GM18502 (cell line): ENCODE data around the gene ADCK2.
A peak's percentile ranks its signal among the peaks of the same experiment; 100 is the strongest.
"Not testable (repeated sequence)": the region's sequence is repeated elsewhere in the genome, so short reads cannot be mapped to it uniquely, and the experiment has no call there.

Source experiments
- ATAC-seq: cut with Tn5 transposase; IDR thresholded peaks from one replicate; pipeline ENCODE4 v1.9.1; 2021; ENCODE audit warnings: mild to moderate bottlenecking; ENCODE audit not compliant: unreplicated experiment, poor library complexity

The ADCK2 gene

GRCh38 chr7:140689199-140690152 lies 16.7 kb downstream of the ADCK2 start:
- ATAC-seq: no peak

DNA sequence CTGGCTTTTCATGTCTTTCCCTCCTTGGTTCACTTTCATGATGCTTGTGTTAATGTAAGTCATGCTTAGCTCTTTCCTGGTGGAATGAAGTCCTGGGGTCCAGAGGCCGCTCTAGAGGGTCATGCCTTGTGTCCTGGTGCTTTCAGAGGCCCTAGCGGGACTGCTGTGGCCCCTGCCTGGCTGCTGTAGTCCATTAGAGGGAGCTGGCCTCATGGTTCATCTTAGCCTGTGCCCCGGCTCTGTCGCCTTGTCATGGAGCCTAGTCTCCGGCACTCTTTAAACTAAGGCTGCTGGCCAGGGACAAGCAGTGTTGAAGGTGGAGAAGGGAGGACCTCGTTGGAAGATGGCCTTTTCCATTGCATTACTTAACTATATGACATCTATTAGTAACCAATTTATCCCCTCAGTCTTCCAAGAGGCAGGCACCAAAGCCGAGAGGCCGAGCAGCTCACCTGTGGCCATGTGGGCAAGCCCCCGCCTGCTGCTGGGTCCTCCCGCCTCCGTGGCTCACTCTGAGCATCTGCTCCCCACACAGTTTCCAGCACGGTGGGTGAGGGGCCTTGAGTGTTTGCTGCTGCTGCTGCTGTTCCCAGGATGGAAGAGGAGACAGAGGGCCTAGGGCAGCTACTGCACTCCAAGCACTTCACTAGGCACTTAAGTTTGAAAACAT lies 18.8 kb downstream of the ADCK2 start:
- no peak for ATAC-seq

DNA sequence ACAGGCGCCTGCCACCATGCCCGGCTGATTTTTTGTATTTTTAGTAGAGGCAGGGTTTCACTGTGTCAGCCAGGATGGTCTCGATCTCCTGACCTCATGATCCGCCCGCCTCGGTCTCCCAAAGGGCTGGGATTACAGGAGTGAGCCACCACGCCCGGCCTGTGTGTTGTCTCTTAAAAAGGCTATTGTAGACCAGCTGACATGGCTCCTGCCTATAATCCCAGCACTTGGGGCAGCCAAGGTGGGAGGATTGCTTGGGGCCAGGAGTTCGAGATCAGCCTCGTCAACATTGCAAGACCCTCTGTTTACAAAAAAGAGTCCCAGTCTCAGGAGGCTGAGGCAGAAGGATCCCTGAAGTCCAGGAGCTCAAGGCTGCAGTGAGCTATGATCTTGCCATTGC lies 21.1 kb downstream of the ADCK2 start:
- not testable (repeated sequence) for ATAC-seq

DNA sequence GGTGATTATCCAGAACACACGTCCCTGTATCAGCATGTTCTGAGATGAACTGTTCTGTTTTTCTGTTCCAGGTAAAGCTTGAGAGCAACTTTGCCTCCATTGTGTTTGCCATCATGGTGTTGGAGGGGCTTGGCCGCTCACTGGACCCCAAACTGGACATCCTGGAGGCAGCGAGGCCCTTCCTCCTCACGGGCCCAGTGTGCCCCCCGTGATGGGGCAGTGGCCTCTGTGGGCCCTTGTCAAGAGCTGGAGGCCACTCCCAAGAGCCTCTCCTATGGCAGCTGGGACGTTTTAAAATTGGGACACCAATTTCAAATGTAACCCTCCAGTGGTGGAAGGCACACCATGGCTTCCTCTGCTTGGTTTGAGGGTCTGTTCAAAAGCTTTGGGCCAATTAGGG lies 21.8 kb downstream of the ADCK2 start:
- ATAC-seq: no peak

DNA sequence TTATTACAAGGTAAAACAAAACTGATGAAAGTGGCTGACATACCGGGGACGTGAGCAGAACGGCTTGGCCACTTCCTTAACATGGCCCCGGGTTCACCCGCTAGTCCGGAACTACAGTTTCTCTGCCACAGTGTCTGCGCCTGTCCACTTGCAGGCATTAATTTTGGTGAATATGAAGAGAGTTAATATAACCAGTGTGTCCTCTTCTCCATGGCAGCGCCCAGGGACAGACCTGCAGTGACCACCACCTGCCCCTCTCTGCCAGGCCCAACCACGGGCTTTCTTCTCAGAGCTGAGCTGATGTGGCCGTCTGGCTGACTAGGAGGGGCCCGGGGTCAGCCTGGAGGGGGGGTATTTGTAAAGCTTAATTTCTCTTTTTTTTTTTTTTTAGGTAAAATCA lies 22.6 kb downstream of the ADCK2 start:
- no peak for ATAC-seq

DNA sequence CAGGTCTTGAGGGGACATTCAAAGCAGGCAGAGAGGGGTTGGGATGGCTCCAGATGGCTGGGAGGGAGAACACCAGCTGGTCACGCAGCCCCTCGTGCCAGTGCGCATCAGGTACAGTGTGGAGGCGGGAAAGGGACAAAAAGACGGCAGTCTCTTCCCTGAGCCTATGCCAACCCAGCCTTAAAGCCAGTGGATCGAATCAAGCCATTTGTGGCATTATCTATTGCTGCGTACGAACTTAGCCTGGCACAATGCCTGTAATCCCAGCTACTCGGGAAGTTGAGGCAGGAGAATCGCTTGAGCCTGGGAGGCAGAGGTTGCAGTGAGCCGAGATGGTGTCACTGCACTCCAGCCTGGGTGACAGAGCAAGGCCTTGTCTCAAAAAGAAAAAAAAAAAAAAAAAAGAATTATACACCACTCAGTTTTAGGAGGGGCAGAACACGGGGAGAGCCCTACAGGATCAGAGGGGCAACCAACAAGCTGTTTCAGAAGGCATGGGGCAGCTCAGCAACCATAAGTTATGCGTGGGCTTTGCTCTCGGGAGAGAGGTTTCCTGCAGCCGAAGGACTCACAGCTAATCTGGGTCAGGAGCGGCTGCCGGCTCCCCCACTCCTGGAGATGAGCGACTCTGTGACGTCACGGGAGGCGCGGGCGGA lies 23.4 kb downstream of the ADCK2 start:
- peak; percentile 92 for ATAC-seq

- peak; percentile 88 for ATAC-seq
Measured at GRCh38 chr7:140696680-140697446, 24.1 kb downstream of the ADCK2 start, which contains the start of gene NDUFB2. Gene NDUFB2 (plus strand): TSS chr7:140696708. CDS start chr7:140696745, 37 bp downstream.

DNA sequence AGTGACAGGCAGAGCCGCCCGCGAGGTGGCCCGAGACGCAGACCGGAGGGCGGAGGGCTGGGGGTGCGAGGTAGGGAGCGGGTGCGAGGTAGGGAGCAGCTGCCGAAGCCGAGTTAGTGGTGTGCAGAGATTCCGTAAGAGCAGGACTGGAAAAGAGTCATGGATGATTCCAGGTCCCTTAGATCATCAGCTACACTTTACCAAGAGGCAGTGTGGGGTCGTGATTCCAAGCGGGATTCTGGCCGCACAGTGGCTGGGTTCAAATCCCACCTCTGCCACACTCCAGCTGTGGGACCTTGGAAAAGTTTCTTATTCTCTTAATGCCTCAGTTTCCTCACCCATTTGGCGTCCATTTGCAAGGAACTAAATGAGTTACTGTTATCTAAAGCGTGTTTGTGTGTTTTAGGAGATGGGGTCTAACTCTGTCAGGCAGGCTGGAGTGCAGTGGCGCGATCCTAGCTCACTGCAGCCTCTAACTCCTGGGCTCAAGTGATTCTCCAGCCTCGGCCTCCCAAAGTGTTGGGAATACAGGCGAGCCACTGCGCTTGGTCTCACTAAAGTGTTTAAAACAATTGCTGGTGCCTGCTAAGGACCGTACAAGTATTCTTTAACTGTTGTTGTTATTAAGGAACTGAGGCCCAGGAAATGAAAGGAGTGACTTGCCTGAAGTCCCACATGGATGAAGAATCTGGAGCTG lies 24.9 kb downstream of the ADCK2 start:
- ATAC-seq: no peak

DNA sequence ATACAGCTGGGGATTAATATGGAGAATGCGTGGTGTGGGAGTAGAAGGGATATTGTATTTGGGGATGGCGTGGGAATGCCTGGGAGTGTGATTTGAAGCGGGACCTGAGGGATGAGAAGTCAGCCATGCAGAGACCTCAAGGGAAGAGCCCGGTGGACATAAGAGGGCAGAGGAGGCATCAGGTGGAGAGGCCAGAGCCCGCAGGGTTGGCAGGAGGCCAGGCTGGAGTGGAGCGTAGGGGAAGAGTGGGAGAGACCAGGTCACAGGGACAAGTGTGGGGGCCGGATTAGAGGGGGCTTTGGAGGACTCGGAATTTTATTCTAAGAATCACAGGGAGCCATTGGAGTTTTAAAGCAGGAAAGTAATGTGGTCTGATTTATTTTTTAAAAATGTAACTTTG lies 25.7 kb downstream of the ADCK2 start:
- no peak for ATAC-seq

GRCh38 chr7:140702774-140703173 lies 30.0 kb downstream of the ADCK2 start:
- ATAC-seq: no peak

- no peak for ATAC-seq
Measured at GRCh38 chr7:140704205-140704604, 31.5 kb downstream of the ADCK2 start.

- ATAC-seq: no peak
Measured at GRCh38 chr7:140707132-140707531, 34.4 kb downstream of the ADCK2 start.

DNA sequence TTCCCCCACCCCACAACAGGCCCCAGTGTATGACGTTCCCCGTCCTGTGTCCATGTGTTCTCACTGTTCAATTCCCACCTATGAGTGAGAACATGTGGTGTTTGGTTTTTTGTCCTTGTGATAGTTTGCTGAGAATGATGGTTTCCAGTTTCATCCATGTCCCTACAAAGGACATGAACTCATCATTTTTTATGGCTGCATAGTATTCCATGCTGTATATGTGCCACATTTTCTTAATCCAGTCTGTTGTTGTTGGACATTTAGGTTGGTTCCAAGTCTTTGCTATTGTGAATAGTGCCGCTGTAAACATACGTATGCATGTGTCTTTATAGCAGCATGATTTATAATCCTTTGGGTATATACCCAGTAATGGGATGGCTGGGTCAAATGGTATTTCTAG lies 36.0 kb downstream of the ADCK2 start:
- ATAC-seq: not testable (repeated sequence)

- ATAC-seq: not testable (repeated sequence)
Measured at GRCh38 chr7:140712392-140712791, 39.6 kb downstream of the ADCK2 start.

- no peak for ATAC-seq
Measured at GRCh38 chr7:140714331-140715040, 41.7 kb downstream of the ADCK2 start.

DNA sequence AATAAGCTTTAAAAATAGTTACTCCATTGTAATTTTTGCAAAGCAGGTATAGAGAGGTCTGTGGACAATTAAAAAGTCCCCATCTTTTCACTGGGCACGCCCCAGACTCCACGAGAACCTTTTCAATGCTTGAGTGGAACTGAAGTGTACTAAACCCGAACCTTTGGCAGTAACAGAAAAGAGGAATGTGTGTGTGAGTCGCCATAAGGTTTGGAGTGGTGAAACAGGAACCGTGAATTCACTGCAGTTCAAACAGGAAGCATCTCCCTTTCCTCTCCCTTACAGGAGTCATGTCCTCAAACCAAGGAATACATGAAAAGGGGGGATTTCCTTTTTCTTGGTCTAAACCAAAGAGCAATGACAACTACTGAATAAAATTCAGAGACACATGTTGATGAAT lies 47.0 kb downstream of the ADCK2 start:
- no peak for ATAC-seq

DNA sequence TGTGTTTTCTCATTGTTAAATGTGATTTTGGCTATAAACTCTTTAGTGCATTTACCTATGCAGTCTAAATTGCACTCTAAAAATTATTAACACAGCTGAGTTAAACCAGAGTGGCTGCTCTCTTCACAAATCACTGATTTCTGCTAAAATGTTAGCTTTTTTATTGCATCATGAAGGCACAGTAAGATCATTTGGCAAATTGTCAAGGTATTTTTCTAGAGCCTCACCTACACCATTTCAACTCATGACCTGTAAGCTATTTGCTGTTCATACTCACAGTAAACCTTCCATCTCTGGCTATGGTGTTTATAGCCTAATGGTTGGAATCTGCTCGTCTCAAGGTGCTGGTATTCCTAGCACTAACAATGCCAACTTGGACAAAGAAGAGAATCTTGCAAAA lies 49.5 kb downstream of the ADCK2 start:
- no peak for ATAC-seq

DNA sequence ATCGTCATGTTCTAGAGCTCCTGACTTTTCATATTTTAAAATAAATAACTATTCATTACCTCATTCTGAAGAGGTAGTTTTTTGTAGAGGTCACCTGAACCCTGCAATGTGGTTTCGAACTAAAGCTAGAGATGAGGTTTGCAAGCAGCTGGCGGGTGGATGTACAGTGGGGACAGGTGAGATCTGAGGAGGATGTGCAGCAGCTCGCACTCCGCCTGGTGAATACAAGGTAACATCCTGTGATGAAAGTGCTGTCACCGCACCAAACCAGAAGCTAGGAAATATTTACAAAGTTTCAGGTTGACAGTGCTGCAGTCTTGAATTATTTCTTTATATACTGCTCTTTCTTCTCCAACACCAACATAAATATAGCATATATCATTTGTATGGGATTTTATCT lies 50.3 kb downstream of the ADCK2 start:
- no peak for ATAC-seq

DNA sequence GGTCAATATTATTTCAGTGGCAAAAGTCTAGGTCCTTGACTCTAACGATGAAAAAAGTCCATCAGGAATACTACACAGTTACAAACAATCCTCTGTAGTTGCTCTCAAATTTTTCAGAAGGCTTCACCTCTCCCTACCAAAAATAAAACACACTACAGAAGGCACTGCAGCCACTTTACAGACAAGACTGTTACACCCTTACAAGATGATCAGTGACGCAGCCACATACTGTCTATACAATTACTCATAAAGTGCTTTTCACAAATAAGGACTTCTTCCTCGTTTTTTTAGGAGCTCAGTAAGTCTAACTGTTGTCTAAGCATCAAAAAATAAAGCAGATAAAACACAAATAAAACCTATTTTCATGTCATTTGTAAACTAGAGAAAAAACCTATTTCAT lies 50.8 kb downstream of the ADCK2 start:
- ATAC-seq: no peak
